LNCAP (cell line): ENCODE data around the gene TRIM66.
A peak's percentile ranks its signal among the peaks of the same experiment; 100 is the strongest.

Source experiments
- CTCF ChIP-seq: fragments of 450-650 bp; IDR thresholded peaks from 2 replicates; pipeline ENCODE4 v1.5.1; 2017; ENCODE audit warnings: mild to moderate bottlenecking

The TRIM66 gene

DNA sequence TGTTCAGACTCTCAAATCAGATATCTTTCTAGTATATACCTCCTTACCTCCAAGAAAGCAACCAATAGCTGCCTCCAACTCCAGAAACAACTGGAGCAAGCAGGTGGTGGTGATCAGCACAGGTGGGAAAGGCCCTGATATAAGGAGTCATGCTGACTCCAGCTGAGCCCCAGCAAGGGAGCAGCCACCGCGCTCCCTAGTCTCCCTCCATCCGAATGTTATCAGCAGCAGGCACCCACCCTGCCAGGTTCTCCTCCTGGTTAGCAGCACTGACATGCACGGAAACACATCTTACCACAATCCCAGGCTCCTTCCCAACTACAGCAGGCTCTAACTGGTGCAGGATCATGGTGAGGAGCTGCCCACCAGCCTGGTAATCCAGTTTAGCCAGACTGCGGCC, 69.9 kb downstream of the TRIM66 start:
- no peak for TF ChIP-seq CTCF

- no peak for TF ChIP-seq CTCF
These were observed 71.8 kb downstream of the TRIM66 start for GRCh38 chr11:8610532-8611116.

GRCh38 chr11:8608652-8609051, 73.8 kb downstream of the TRIM66 start:
- no peak for TF ChIP-seq CTCF

GRCh38 chr11:8605971-8606563, 76.4 kb downstream of the TRIM66 start:
- no peak for TF ChIP-seq CTCF

DNA sequence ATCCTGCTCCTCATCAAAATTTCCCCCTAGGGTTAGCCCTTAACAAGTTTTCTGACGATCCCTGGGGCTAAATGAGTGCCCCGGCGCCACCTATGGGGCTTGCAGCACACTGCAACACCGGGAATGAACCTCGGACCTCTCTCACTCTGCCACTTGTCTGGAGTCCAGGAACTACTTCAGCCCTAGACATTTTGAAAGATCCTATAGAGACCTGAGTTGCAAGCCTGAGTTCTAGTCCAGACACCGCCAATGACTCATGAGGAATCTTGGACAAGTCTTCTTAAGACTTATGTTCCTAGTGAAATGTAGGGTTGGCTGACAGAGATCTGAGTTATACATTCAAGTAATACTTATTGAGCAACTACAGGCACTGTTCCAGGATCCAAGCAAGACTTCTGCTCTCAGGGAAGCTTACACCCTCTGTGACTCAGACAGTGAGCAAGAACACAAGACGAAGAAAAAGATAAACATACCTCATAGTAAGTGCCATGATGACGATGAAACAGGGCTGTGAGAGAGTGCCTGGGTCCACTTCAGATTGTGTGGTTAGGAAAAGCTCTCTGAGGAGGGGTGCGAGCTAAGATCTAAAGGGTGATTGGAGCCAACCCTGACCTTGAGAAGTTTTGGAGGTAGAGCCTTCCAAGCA, 78.3 kb downstream of the TRIM66 start:
- peak; percentile 91 for TF ChIP-seq CTCF

DNA sequence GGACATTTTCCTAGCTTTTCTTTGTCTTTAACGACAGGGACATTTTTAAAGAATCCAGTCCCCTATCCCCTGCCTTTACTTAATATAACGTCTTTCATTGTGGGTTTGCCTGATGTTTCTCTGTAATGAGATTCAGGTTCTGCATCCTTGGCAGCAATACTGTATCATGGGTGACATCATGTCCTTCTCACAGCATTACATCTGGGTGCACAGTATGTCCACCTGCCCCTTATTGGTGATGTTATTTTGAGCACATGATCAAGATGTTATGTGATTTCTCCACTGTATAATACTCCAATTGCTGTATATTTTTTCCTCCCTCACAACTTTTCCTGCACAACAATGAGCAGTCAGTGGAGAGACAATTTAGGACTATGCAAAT, 78.8 kb downstream of the TRIM66 start:
- no peak for TF ChIP-seq CTCF

GRCh38 chr11:8601376-8602133, 80.9 kb downstream of the TRIM66 start:
- TF ChIP-seq CTCF = no peak
